GM18502 (cell line): ENCODE data around the gene TSEN2.
A peak's percentile ranks its signal among the peaks of the same experiment; 100 is the strongest.
"Not testable (repeated sequence)": the region's sequence is repeated elsewhere in the genome, so short reads cannot be mapped to it uniquely, and the experiment has no call there.

ENCODE experiments used
- ATAC-seq: cut with Tn5 transposase; IDR thresholded peaks from one replicate; pipeline ENCODE4 v1.9.1; 2021; ENCODE audit warnings: mild to moderate bottlenecking; ENCODE audit not compliant: unreplicated experiment, poor library complexity

TSEN2 gene

GRCh38 chr3:12484198-12484982 lies at the start of gene TSEN2:
Gene TSEN2 (plus strand): TSS chr3:12484480. CDS start chr3:12489801, 5,321 bp downstream.
- ATAC-seq = peak; percentile 91

GRCh38 chr3:12436514-12437220 lies 47.6 kb upstream of the TSEN2 start:
- ATAC-seq = no peak

GRCh38 chr3:12437221-12437605 lies 47.1 kb upstream of the TSEN2 start:
- ATAC-seq = no peak

GRCh38 chr3:12437861-12438260 lies 46.4 kb upstream of the TSEN2 start:
- ATAC-seq = no peak

GRCh38 chr3:12438318-12438717 lies 46.0 kb upstream of the TSEN2 start:
- no peak for ATAC-seq

- no peak for ATAC-seq
These were observed 44.9 kb upstream of the TSEN2 start for GRCh38 chr3:12439161-12439940.

- ATAC-seq = no peak
These were observed 43.2 kb upstream of the TSEN2 start for GRCh38 chr3:12440927-12441714.

GRCh38 chr3:12442654-12443501 lies 41.4 kb upstream of the TSEN2 start:
- ATAC-seq = no peak

GRCh38 chr3:12443781-12444522 lies 40.3 kb upstream of the TSEN2 start:
- no peak for ATAC-seq

- ATAC-seq = no peak
These were observed 39.5 kb upstream of the TSEN2 start for GRCh38 chr3:12444582-12445471.

- ATAC-seq = no peak
These were observed 38.6 kb upstream of the TSEN2 start for GRCh38 chr3:12445523-12446240.

- no peak for ATAC-seq
These were observed 38.0 kb upstream of the TSEN2 start for GRCh38 chr3:12446298-12446697.

GRCh38 chr3:12447075-12447474 lies 37.2 kb upstream of the TSEN2 start:
- no peak for ATAC-seq

- ATAC-seq = not testable (repeated sequence)
These were observed 35.7 kb upstream of the TSEN2 start for GRCh38 chr3:12448404-12449202.

- no peak for ATAC-seq
These were observed 34.2 kb upstream of the TSEN2 start for GRCh38 chr3:12449889-12450682.
